HG03064 (cell line): Measurements from ENCODE around the gene STRAP.
"Not testable (repeated sequence)": the region's sequence is repeated elsewhere in the genome, so short reads cannot be mapped to it uniquely, and the experiment has no call there.

Experiments used
- ATAC-seq: cut with Tn5 transposase; IDR thresholded peaks from one replicate; pipeline ENCODE4 v1.9.1; 2021; ENCODE audit warnings: low read depth; ENCODE audit not compliant: unreplicated experiment

STRAP gene

GRCh38 chr12:15919418-15919817, 37.2 kb downstream of the STRAP start:
- ATAC-seq: no peak

GRCh38 chr12:15924956-15925355, 42.8 kb downstream of the STRAP start:
- ATAC-seq: no peak

GRCh38 chr12:15928346-15928745, 46.2 kb downstream of the STRAP start:
- no peak for ATAC-seq

- no peak for ATAC-seq
These were observed 46.8 kb downstream of the STRAP start for GRCh38 chr12:15928870-15929571.

- no peak for ATAC-seq
These were observed 49.4 kb downstream of the STRAP start for GRCh38 chr12:15931590-15932053.

GRCh38 chr12:15932327-15932726, 50.1 kb downstream of the STRAP start:
- ATAC-seq: no peak

GRCh38 chr12:15932971-15933370, 50.8 kb downstream of the STRAP start:
- no peak for ATAC-seq

GRCh38 chr12:15933751-15934150, 51.6 kb downstream of the STRAP start:
- no peak for ATAC-seq

- ATAC-seq: no peak
These were observed 54.6 kb downstream of the STRAP start for GRCh38 chr12:15936751-15937150.

GRCh38 chr12:15937902-15938301, 55.7 kb downstream of the STRAP start:
- ATAC-seq: no peak

- no peak for ATAC-seq
These were observed 56.9 kb downstream of the STRAP start for GRCh38 chr12:15939111-15939510.

GRCh38 chr12:15942475-15942874, 60.3 kb downstream of the STRAP start:
- no peak for ATAC-seq

GRCh38 chr12:15943519-15943918, 61.3 kb downstream of the STRAP start:
- ATAC-seq: not testable (repeated sequence)

GRCh38 chr12:15948461-15948860, 66.3 kb downstream of the STRAP start:
- ATAC-seq: not testable (repeated sequence)
